ENCODE data around the gene COL18A1. TPM values are rescaled to one million over a fixed set of nuclear protein-coding genes. Genes with fewer than 3 reads are reported as not detected.

Gene COL18A1
- total RNA-seq, 1 donor from 2014 or later, result 302 TPM

DNA sequence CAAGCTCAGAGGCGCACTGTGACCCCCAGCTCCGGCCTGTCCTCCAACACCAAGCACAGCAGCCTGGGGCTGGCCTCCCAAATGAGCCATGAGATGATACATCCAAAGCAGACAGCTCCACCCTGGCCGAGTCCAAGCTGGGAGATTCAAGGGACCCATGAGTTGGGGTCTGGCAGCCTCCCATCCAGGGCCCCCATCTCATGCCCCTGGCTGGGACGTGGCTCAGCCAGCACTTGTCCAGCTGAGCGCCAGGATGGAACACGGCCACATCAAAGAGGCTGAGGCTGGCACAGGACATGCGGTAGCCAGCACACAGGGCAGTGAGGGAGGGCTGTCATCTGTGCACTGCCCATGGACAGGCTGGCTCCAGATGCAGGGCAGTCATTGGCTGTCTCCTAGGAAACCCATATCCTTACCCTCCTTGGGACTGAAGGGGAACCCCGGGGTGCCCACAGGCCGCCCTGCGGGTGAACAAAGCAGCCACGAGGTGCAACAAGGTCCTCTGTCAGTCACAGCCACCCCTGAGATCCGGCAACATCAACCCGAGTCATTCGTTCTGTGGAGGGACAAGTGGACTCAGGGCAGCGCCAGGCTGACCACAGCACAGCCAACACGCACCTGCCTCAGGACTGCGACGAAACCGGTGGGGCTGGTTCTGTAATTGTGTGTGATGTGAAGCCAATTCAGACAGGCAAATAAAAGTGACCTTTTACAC lies 108.2 kb downstream of the COL18A1 start:
- H3K9me3 Mint-ChIP-seq, result peaks cover 4% of the 10 kb centered on the region
- H3K36me3 Mint-ChIP-seq, result peaks cover 12% of the 10 kb centered on the region
- H3K27ac Mint-ChIP-seq, result peak overlapping the region; percentile 23
- H3K4me3 Mint-ChIP-seq, result no peak overlapping the region
- peaks cover 8% of the 10 kb centered on the region for H3K4me1 Mint-ChIP-seq
- H3K27me3 Mint-ChIP-seq (ENCODE audit: low read depth), result no peaks in the 10 kb centered on the region
- DNase-seq (ENCODE audit: low spot score in 2 of 2, unreplicated experiment in 2 of 2), result no peak
- TF ChIP-seq, protein P1, sequence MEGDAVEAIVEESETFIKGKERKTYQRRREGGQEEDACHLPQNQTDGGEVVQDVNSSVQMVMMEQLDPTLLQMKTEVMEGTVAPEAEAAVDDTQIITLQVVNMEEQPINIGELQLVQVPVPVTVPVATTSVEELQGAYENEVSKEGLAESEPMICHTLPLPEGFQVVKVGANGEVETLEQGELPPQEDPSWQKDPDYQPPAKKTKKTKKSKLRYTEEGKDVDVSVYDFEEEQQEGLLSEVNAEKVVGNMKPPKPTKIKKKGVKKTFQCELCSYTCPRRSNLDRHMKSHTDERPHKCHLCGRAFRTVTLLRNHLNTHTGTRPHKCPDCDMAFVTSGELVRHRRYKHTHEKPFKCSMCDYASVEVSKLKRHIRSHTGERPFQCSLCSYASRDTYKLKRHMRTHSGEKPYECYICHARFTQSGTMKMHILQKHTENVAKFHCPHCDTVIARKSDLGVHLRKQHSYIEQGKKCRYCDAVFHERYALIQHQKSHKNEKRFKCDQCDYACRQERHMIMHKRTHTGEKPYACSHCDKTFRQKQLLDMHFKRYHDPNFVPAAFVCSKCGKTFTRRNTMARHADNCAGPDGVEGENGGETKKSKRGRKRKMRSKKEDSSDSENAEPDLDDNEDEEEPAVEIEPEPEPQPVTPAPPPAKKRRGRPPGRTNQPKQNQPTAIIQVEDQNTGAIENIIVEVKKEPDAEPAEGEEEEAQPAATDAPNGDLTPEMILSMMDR (IDR thresholded peaks at IDR 0.05; ENCODE audit: unreplicated experiment), result no peak

DNA sequence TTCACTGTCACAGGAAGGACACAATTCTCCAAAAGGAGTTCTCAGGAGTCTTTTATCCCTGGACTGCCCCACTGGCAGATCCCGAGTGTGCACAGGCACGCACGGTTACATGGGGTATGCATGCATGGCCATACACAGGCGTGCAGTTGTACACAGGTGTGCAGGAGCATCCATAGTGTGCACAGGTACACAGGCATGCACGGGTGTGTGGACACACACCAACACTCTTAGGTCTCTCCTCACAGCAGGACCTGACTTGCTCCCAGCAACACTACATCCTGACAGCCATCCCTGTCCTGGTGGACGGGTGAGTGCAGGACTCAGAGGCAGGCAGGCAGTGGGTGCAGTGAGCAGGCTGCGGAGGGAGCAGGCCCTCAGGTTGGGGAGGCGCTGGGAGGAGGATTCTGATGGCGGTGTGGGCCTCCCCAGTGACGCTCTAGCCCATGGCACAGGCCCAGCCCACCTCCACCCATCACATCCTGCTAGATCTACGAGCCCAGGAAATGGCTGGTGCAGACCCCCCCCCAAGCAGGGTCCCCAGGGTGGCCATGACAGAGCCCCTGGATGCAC lies 108.9 kb downstream of the COL18A1 start:
- TF ChIP-seq, protein P1 (IDR thresholded peaks at IDR 0.05; ENCODE audit: unreplicated experiment), result no peak
- DNase-seq (ENCODE audit: low spot score in 2 of 2, unreplicated experiment in 2 of 2), result no peak
- Mint-ChIP-seq H3K4me3 (no peak overlapping the region), H3K27me3 (ENCODE audit: low read depth) (no peaks in the 10 kb centered on the region), H3K36me3 (peaks cover 19% of the 10 kb centered on the region), H3K27ac (peak overlapping the region; percentile 23), H3K9me3 (peaks cover 11% of the 10 kb centered on the region), H3K4me1 (peaks cover 8% of the 10 kb centered on the region)

DNA sequence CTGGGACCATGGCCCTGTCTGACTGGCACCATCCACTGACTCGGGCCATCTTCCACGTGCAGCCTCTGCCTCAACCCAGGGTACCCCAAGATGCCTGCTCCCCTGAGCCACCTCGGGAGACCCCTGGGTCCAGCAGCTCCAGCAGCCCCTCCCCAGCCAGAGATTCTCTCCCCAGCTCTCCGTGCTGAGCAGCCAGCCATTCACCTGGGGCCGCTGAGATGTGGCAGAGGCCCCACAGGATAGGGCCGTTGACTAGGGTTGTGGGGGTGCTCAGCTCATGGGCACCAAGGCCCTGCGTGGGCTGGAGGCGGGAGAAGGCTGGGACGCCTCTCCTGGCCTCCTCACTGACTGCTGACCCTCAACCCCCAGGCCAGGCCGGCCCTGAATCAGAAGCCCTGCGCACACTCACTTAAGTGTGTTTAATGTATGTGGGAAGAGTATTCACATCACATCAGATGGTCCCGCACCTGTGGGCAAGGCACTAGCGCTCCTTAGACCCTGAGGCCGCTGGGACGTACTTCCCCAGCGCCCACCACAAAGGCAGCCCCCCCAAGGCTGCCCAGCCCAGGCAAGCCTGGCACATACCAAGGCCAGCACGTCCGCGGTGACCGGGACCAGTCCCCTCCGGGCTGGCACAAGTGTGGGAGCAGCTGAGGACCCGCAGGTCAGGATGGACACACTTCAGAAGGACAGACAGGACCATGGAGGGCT lies 109.5 kb downstream of the COL18A1 start:
- Mint-ChIP-seq H3K4me1 (peaks cover 8% of the 10 kb centered on the region), H3K9me3 (peaks cover 17% of the 10 kb centered on the region), H3K27me3 (ENCODE audit: low read depth) (no peaks in the 10 kb centered on the region), H3K27ac (no peak overlapping the region), H3K4me3 (no peak overlapping the region), H3K36me3 (peaks cover 25% of the 10 kb centered on the region)
- TF ChIP-seq, protein P1 (IDR thresholded peaks at IDR 0.05; ENCODE audit: unreplicated experiment), result no peak
- no peak for DNase-seq (ENCODE audit: low spot score in 2 of 2, unreplicated experiment in 2 of 2)

DNA sequence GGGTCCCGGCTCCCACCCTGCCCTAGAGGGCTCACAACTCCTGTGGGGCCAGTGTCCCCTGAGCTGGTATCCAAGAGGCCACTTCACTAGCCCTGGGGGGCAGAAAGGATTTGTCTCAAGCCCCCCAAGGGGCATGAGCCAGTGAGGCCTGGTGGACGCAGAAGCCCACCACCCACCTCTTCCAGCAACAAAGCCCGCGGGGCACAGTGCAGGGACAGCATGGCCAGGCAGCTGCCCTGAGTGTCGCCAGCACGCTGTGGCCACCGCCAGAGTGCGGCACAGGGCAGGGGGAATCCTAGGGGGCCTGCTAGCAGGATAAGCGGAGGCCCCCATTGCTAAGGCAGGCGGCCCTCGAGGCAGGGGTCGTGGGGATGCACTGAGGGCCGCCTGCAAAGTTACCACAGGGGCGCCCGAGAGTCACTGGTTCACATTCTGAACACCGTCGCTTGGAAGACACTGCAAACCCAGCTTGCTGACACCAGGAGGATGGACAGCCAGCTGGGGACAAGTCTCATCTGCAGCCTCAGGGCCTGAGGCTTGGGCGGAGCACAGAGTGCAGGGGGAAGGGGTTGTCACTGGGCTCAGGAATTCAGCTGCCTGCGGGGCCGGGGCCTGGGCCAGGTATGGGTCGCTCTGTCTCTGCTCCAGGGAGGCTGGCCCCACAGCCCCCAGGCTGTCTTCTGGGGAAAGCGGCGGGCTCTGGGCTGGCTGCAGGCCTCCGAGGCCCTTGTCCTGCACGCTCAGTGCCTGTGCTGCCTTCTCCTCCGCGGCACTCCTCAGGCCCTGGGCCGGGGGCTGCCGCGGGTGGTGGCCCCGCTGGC lies 110.5 kb downstream of the COL18A1 start:
- DNase-seq (ENCODE audit: low spot score in 2 of 2, unreplicated experiment in 2 of 2), result no peak
- TF ChIP-seq, protein P1 (IDR thresholded peaks at IDR 0.05; ENCODE audit: unreplicated experiment), result no peak
- Mint-ChIP-seq H3K9me3 (peaks cover 26% of the 10 kb centered on the region), H3K36me3 (peaks cover 35% of the 10 kb centered on the region), H3K27me3 (ENCODE audit: low read depth) (no peaks in the 10 kb centered on the region), H3K27ac (no peak overlapping the region), H3K4me3 (no peak overlapping the region), H3K4me1 (peaks cover 8% of the 10 kb centered on the region)

DNA sequence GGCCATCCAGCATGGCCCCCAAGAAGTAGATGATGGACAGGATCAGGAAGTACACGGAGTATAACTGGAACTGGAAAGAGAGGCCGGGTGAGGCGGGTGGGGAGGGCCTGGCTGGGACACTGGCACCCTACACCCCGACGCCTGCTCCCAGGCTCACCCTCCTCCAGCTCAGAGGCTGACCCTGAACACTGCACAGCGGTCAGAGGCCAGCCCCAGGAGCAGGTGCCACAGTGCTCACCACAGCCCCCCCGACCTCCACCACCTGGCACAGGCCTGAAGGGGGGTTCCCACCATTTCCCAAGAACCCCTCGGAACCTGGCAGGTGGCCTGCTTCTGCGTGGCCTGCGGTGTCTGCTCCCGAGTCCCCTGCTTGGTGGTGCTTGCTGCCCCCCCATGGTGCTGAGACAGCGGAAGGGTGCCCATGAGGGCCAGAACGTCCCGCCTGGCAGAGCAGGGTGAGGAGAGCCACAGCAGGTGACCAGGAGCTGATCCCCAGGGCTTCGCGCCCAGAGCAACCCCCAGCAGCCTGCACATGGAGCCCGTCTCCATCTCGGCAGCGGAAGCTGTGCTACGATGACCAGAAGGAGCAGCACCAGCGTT lies 111.2 kb downstream of the COL18A1 start:
- Mint-ChIP-seq H3K27me3 (ENCODE audit: low read depth) (no peaks in the 10 kb centered on the region), H3K36me3 (peaks cover 42% of the 10 kb centered on the region), H3K27ac (no peak overlapping the region), H3K4me1 (peaks cover 8% of the 10 kb centered on the region), H3K4me3 (no peak overlapping the region), H3K9me3 (peaks cover 31% of the 10 kb centered on the region)
- TF ChIP-seq, protein P1 (IDR thresholded peaks at IDR 0.05; ENCODE audit: unreplicated experiment), result no peak
- no peak for DNase-seq (ENCODE audit: low spot score in 2 of 2, unreplicated experiment in 2 of 2)

Data from mesothelial cell of epicardium (in vitro differentiated cells).